ENCODE measurements around the gene B4GALNT4.
"Not testable (repeated sequence)": the region's sequence is repeated elsewhere in the genome, so short reads cannot be mapped to it uniquely, and the experiment has no call there.

Gene B4GALNT4

GRCh38 chr11:409008-409599 lies 39.8 kb downstream of the B4GALNT4 start:
- DNase-seq, result no peak

- no peak for DNase-seq
Measured at GRCh38 chr11:409600-410483, 40.5 kb downstream of the B4GALNT4 start.

GRCh38 chr11:410711-411110 lies 41.4 kb downstream of the B4GALNT4 start:
- not testable (repeated sequence) for DNase-seq

GRCh38 chr11:411520-411919 lies 42.2 kb downstream of the B4GALNT4 start:
- DNase-seq, result not testable (repeated sequence)

GRCh38 chr11:412641-413119 lies 43.4 kb downstream of the B4GALNT4 start:
- DNase-seq, result no peak

- DNase-seq, result no peak
Measured at GRCh38 chr11:413120-414081, 44.1 kb downstream of the B4GALNT4 start.

GRCh38 chr11:414318-414857 lies 45.1 kb downstream of the B4GALNT4 start:
- no peak for DNase-seq

GRCh38 chr11:415640-416041 lies 46.3 kb downstream of the B4GALNT4 start:
- DNase-seq, result no peak

- no peak for DNase-seq
Measured at GRCh38 chr11:416051-416756, 46.9 kb downstream of the B4GALNT4 start.

- DNase-seq, result peak; percentile 6
Measured at GRCh38 chr11:416757-417621, 47.7 kb downstream of the B4GALNT4 start.

- DNase-seq, result no peak
Measured at GRCh38 chr11:417652-418342, 48.5 kb downstream of the B4GALNT4 start.

GRCh38 chr11:418343-419247 lies 49.3 kb downstream of the B4GALNT4 start:
- DNase-seq, result no peak

GRCh38 chr11:419248-420005 lies 50.1 kb downstream of the B4GALNT4 start:
- DNase-seq, result no peak

- DNase-seq, result no peak
Measured at GRCh38 chr11:420054-420910, 51.0 kb downstream of the B4GALNT4 start.

- no peak for DNase-seq
Measured at GRCh38 chr11:420911-421321, 51.6 kb downstream of the B4GALNT4 start.

- no peak for DNase-seq
Measured at GRCh38 chr11:422249-422656, 53.0 kb downstream of the B4GALNT4 start.

- DNase-seq, result no peak
Measured at GRCh38 chr11:424232-424631, 54.9 kb downstream of the B4GALNT4 start.

Measured in NCI-H2227 treated with DMSO at 0.1 percent for 48 hours (cell line).